ENCODE measurements around the gene DDX27. TPM values are rescaled to one million over a fixed set of nuclear protein-coding genes. Genes with fewer than 3 reads are reported as not detected.

The DDX27 gene
- total and polyA plus RNA-seq, 2 of the 8 experiments (the other 6 are each of a cell fraction or from before 2014, with no cell fraction given), result 42.7 to 51.0 TPM

DNA sequence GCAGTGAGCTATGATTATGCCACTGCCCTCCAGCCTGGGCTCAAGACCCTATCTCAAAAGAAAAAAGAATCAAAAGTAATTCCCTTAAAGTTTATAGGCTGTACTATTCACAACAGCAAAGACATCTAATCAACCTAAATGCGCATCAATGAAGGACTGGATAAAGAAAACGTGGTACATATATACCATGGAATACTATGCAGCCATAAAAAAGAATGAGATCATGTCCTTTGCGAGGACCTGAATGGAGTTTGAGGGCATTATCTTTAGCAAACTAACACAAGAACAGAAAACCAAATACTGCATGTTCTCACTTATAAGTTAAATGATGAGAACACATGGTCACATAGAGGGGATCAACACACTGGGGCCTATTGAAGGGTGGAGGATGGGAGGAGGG is 42.0 kb downstream of the DDX27 start:
- Histone ChIP-seq H3K36me3 (ENCODE audit: control insufficient read depth in 2 of 4, insufficient read depth in 4 of 4, low read length in 3 of 4) (peaks cover 21 to 67% (median 48%) of the 10 kb centered on the region in 4 experiments), H3K4me2 (ENCODE audit: insufficient read depth in 1 of 2, low read depth in 2 of 2, low read length in 2 of 2) (no peak overlapping the region), H3K4ac (replicated peaks; ENCODE audit: insufficient read length, low read depth, low read length) (no peak overlapping the region), H4K91ac (replicated peaks; ENCODE audit: insufficient read length, low read length) (no peak overlapping the region), H2BK120ac (replicated peaks; ENCODE audit: low read depth, low read length) (no peak overlapping the region), H3K4me1 (replicated peaks in 1 of 4; ENCODE audit: control insufficient read depth in 3 of 4, insufficient read depth in 4 of 4, low read length in 3 of 4) (no peaks in the 10 kb centered on the region), H2AFZ (ENCODE audit: low read length) (no peak overlapping the region), H2BK12ac (ENCODE audit: low read depth, low read length) (no peak overlapping the region), H3K9ac (replicated peaks in 1 of 4; ENCODE audit: extremely low read depth in 1 of 4, low read depth in 3 of 4, low read length in 3 of 4) (no peak overlapping the region), H3K9me3 (ENCODE audit: insufficient read depth in 2 of 2, low read depth in 1 of 2, low read length in 1 of 2) (no peaks in the 10 kb centered on the region), H3K14ac (ENCODE audit: insufficient read length) (no peak overlapping the region), H2BK15ac (ENCODE audit: low read length) (no peak overlapping the region), H4K20me1 (replicated peaks in 1 of 2; ENCODE audit: control insufficient read depth in 1 of 2, insufficient read depth in 2 of 2, low read length in 2 of 2) (peaks cover 0 to 5% of the 10 kb centered on the region in 2 experiments), H3K18ac (ENCODE audit: extremely low read depth, low read length) (no peak overlapping the region), H4K8ac (ENCODE audit: extremely low read depth, insufficient read depth, low read length) (no peak overlapping the region), H2BK20ac (ENCODE audit: low read length) (no peak overlapping the region), H3K23me2 (ENCODE audit: low read depth, low read length) (no peaks in the 10 kb centered on the region), H3K56ac (replicated peaks; ENCODE audit: insufficient read length, low read depth, low read length) (no peak overlapping the region), H4K5ac (ENCODE audit: insufficient read length, low read depth, low read length) (no peak overlapping the region), H3K4me3 (ENCODE audit: extremely low read depth in 1 of 4, insufficient read depth in 2 of 4, low read depth in 3 of 4, low read length in 4 of 4) (no peak overlapping the region), H3K27me3 (replicated peaks in 1 of 4; ENCODE audit: control insufficient read depth in 3 of 4, extremely low read depth in 1 of 4, insufficient read depth in 3 of 4, low read length in 3 of 4) (no peaks in the 10 kb centered on the region), H3K27ac (ENCODE audit: low read depth, low read length) (no peak overlapping the region), H3K79me1 (ENCODE audit: low read depth, low read length) (no peaks in the 10 kb centered on the region), H3K79me2 (ENCODE audit: control insufficient read depth in 1 of 2, insufficient read depth in 2 of 2, low read length in 2 of 2) (peaks cover 0 to 4% of the 10 kb centered on the region in 2 experiments; a peak in 1 of 4 replicates), H2AK5ac (ENCODE audit: low read depth, low read length) (no peak overlapping the region), H3K23ac (ENCODE audit: insufficient read length) (no peak overlapping the region), H2BK5ac (ENCODE audit: low read depth, low read length) (no peak overlapping the region)
- WGBS, 2 experiments (ENCODE audit: extremely low coverage in 1 of 2, insufficient coverage in 1 of 2, insufficient read length in 1 of 2, insufficient replicate concordance in 2 of 2, low coverage in 1 of 2, low lambda C conversion rate in 2 of 2, missing lambda C conversion rate in 1 of 2), result 96% methylated on average over 3 of the region's 3 CpGs; no CpG with 5 or more reads in 1 of the 2 experiments
- FAIRE-seq, result no peak
- DNase-seq (ENCODE audit: low read depth in 1 of 2, low spot score in 2 of 2), result no peak
- ChIA-PET CTCF (ENCODE audit: partially characterized antibody) (no interaction called here), POLR2A (ENCODE audit: partially characterized antibody) (interaction anchor here (1.0 to 1.5 kb wide), 3 partner anchors 8 to 18 kb away, joined by 3 to 6 read pairs (median 4); no protein-coding TSS in a partner anchor)
- TF ChIP-seq JUN (IDR thresholded peaks at IDR 0.05; ENCODE audit: low read depth, low read length), result no peak
- TF ChIP-seq SP4 (IDR thresholded peaks at IDR 0.05; ENCODE audit: low read length), result no peak
- TF ChIP-seq, protein P1, sequence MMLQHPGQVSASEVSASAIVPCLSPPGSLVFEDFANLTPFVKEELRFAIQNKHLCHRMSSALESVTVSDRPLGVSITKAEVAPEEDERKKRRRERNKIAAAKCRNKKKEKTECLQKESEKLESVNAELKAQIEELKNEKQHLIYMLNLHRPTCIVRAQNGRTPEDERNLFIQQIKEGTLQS (IDR thresholded peaks at IDR 0.05; ENCODE audit: insufficient read depth, low read depth, low read length), result no peak
- no peak for TF ChIP-seq RFX5 (IDR thresholded peaks at IDR 0.05; ENCODE audit: borderline replicate concordance, low read depth, low read length)
- TF ChIP-seq KDM5A (IDR thresholded peaks at IDR 0.05; ENCODE audit: low read length), result no peak
- TF ChIP-seq, protein P2, sequence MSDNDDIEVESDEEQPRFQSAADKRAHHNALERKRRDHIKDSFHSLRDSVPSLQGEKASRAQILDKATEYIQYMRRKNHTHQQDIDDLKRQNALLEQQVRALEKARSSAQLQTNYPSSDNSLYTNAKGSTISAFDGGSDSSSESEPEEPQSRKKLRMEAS (IDR thresholded peaks at IDR 0.05), result no peak
- no peak for TF ChIP-seq FOSL1 (IDR thresholded peaks at IDR 0.05; ENCODE audit: insufficient read depth, low read depth, low read length)
- TF ChIP-seq SAP30 (IDR thresholded peaks at IDR 0.05; ENCODE audit: insufficient read depth, insufficient replicate concordance, low read length), result no peak
- no peak for TF ChIP-seq EP300 (IDR thresholded peaks at IDR 0.05; ENCODE audit: borderline replicate concordance in 1 of 2, low read depth in 2 of 2, low read length in 2 of 2)
- TF ChIP-seq TCF12 (IDR thresholded peaks at IDR 0.05; ENCODE audit: low read depth, low read length), result no peak
- TF ChIP-seq RNF2 (IDR thresholded peaks at IDR 0.05; ENCODE audit: borderline replicate concordance, low read depth, low read length, missing control alignments, poor library complexity, severe bottlenecking), result no peak
- no peak for TF ChIP-seq BRCA1 (IDR thresholded peaks at IDR 0.05; ENCODE audit: low read depth, low read length)
- TF ChIP-seq RXRA (IDR thresholded peaks at IDR 0.05; ENCODE audit: insufficient read depth, low read depth, low read length), result no peak

Data from H1 (cell line).